Smooth muscle cell (in vitro differentiated cells): ENCODE measurements around the gene TDRD10. TPM values are rescaled to one million over a fixed set of nuclear protein-coding genes. Genes with fewer than 3 reads are reported as not detected.
A peak's percentile ranks its signal among the peaks of the same experiment; 100 is the strongest.

Source experiments
- DNase-seq: peaks from one replicate; lab custom pipeline; 2025; ENCODE audit not compliant: unreplicated experiment; lab: John Stamatoyannopoulos, UW
- H2AFZ ChIP-seq: fragments of 200-600 bp; sonication (generic); 2 replicates; pipeline ENCODE4 v1.6.0; 2016; ENCODE audit warnings: antibody characterized with exemption, low read depth, mild to moderate bottlenecking
- H3F3A ChIP-seq: fragments of 200-600 bp; sonication (generic); 2 replicates; pipeline ENCODE4 v1.6.0; 2017; ENCODE audit warnings: antibody characterized with exemption, low read depth
- H3K27ac ChIP-seq: fragments of 200-600 bp; sonication (generic); 2 replicates; pipeline ENCODE4 v1.5.1; 2016; ENCODE audit warnings: low read depth, mild to moderate bottlenecking
- H3K27me3 ChIP-seq: fragments of 200-600 bp; sonication (generic); 2 replicates; pipeline ENCODE4 v1.6.1; 2016; ENCODE audit warnings: low read depth, mild to moderate bottlenecking
- H3K36me3 ChIP-seq: fragments of 200-600 bp; sonication (generic); 2 replicates; pipeline ENCODE4 v1.5.1; 2016; ENCODE audit warnings: low read depth
- H3K4me1 ChIP-seq: fragments of 200-600 bp; sonication (generic); 2 replicates; pipeline ENCODE4 v1.5.1; 2016; ENCODE audit warnings: low read depth
- H3K4me2 ChIP-seq: fragments of 200-600 bp; sonication (generic); 2 replicates; pipeline ENCODE4 v1.6.0; 2016; ENCODE audit warnings: mild to moderate bottlenecking
- H3K4me3 ChIP-seq: fragments of 200-600 bp; sonication (generic); 2 replicates; pipeline ENCODE4 v1.5.1; 2016; ENCODE audit warnings: mild to moderate bottlenecking
- H3K79me2 ChIP-seq: fragments of 200-600 bp; sonication (generic); 2 replicates; pipeline ENCODE4 v1.6.0; 2016; ENCODE audit warnings: low read depth, mild to moderate bottlenecking
- H3K9ac ChIP-seq: fragments of 200-600 bp; sonication (generic); 2 replicates; pipeline ENCODE4 v1.6.0; 2016; ENCODE audit warnings: low read depth
- H3K9me3 ChIP-seq: fragments of 200-600 bp; sonication (generic); replicated peaks from 2 replicates; pipeline ENCODE4 v1.5.1; 2016; ENCODE audit warnings: low read depth
- H4K20me1 ChIP-seq: fragments of 200-600 bp; sonication (generic); 2 replicates; pipeline ENCODE4 v1.6.0; 2016; ENCODE audit warnings: low read depth
- CTCF ChIP-seq: fragments of 200-600 bp; sonication (generic); IDR thresholded peaks from 2 replicates; pipeline ENCODE4 v1.5.1; 2017; ENCODE audit warnings: borderline replicate concordance, mild to moderate bottlenecking, antibody characterized with exemption; ENCODE audit not compliant: insufficient read depth, poor library complexity, severe bottlenecking
- WGBS: methylation state at CpG from one replicate; pipeline ENCODE4 v1.1.7; 2016; ENCODE audit warnings: low lambda C conversion rate; 5-methylcytosine and 5-hydroxymethylcytosine counted together
- polyA plus RNA-seq: library from polyadenylated mRNA; unstranded; fragments of >200 nt; fragmentation: Nextera tagmentation; extraction: Ambion mirVana; gene quantifications from 2 replicates; pipeline ENCODE4 v1.2.1, GENCODE V29; 2016
- total RNA-seq: library from RNA; depleted of rRNA; stranded (reverse); fragments of >200 nt; gene quantifications from 2 replicates; pipeline ENCODE4 v1.2.3, GENCODE V29; 2014

TDRD10 gene
- total and polyA plus RNA-seq, 2 experiments from 2014 or later = 0.11 to 0.13 TPM

GRCh38 chr1:154594811-154595210, 92.8 kb downstream of the TDRD10 start:
- 97% methylated on average over 7 of the region's 7 CpGs for WGBS
- Histone ChIP-seq H3K27me3 (no peaks in the 10 kb centered on the region), H3K4me3 (no peak overlapping the region), H3K4me1 (no peaks in the 10 kb centered on the region), H3K36me3 (peaks cover 30% of the 10 kb centered on the region), H3K9me3 (no peaks in the 10 kb centered on the region), H3K9ac (no peak overlapping the region), H3K4me2 (no peak overlapping the region), H2AFZ (no peak overlapping the region), H4K20me1 (peaks cover 63% of the 10 kb centered on the region), H3K79me2 (peaks cover 11% of the 10 kb centered on the region), H3K27ac (no peak overlapping the region), H3F3A (no peaks in the 10 kb centered on the region)
- no peak for TF ChIP-seq CTCF
- no peak for DNase-seq

GRCh38 chr1:154595621-154596020, 93.6 kb downstream of the TDRD10 start:
- no peaks in the 10 kb centered on the region for H3K4me1 ChIP-seq
- no peaks in the 10 kb centered on the region for H3K9me3 ChIP-seq
- no peak overlapping the region for H2AFZ ChIP-seq
- no peaks in the 10 kb centered on the region for H3K27me3 ChIP-seq
- H3K27ac ChIP-seq = peak overlapping the region; percentile 24
- H3K36me3 ChIP-seq = peaks cover 29% of the 10 kb centered on the region
- TF ChIP-seq CTCF = no peak
- no peak for DNase-seq
- H3K4me2 ChIP-seq = no peak overlapping the region
- H3K9ac ChIP-seq = no peak overlapping the region
- peaks cover 65% of the 10 kb centered on the region for H4K20me1 ChIP-seq
- no peaks in the 10 kb centered on the region for H3F3A ChIP-seq
- 94% methylated on average over 1 of the region's 1 CpG for WGBS
- H3K79me2 ChIP-seq = peaks cover 19% of the 10 kb centered on the region
- no peak overlapping the region for H3K4me3 ChIP-seq

Other genes starting within 250 kb of the TDRD10 start
- 57.8 and 73.7 TPM in 2 replicates for gene HAX1, start 229.6 kb upstream of the TDRD10 start, total RNA-seq
- gene HAX1, start 229.6 kb upstream of the TDRD10 start, polyA plus RNA-seq = 89.7 and 91.6 TPM in 2 replicates
- gene AQP10, start 181.1 kb upstream of the TDRD10 start, total RNA-seq = not detected in 2 replicates
- gene AQP10, start 181.1 kb upstream of the TDRD10 start, polyA plus RNA-seq = 0.14 TPM in 1 of 2 replicates, not detected in the other
- gene ATP8B2, start 176.7 kb upstream of the TDRD10 start, total RNA-seq = 49.1 and 57.6 TPM in 2 replicates
- 19.6 and 20.7 TPM in 2 replicates for gene ATP8B2, start 176.7 kb upstream of the TDRD10 start, polyA plus RNA-seq
- gene IL6R, start 96.9 kb upstream of the TDRD10 start, total RNA-seq = 1.3 and 1.8 TPM in 2 replicates
- gene IL6R, start 96.9 kb upstream of the TDRD10 start, polyA plus RNA-seq = 1.9 TPM in 2 replicates
- 0.13 and 0.45 TPM in 2 replicates for gene SHE, start 193 bp downstream of the TDRD10 start, total RNA-seq
- gene SHE, start 193 bp downstream of the TDRD10 start, polyA plus RNA-seq = 0.39 and 0.72 TPM in 2 replicates
- 15.1 and 20.4 TPM in 2 replicates for gene UBE2Q1, start 56.4 kb downstream of the TDRD10 start, total RNA-seq
- gene UBE2Q1, start 56.4 kb downstream of the TDRD10 start, polyA plus RNA-seq = 36.7 and 37.9 TPM in 2 replicates
- gene CHRNB2, start 65.6 kb downstream of the TDRD10 start, total RNA-seq = 1.8 TPM in 1 of 2 replicates, not detected in the other
- not detected in 2 replicates for gene CHRNB2, start 65.6 kb downstream of the TDRD10 start, polyA plus RNA-seq
- gene ADAR, start 106.0 kb downstream of the TDRD10 start, total RNA-seq = 80.6 and 87.5 TPM in 2 replicates
- gene ADAR, start 106.0 kb downstream of the TDRD10 start, polyA plus RNA-seq = 39.1 and 44.6 TPM in 2 replicates